ENCODE results near the gene WRAP73.

DNA sequence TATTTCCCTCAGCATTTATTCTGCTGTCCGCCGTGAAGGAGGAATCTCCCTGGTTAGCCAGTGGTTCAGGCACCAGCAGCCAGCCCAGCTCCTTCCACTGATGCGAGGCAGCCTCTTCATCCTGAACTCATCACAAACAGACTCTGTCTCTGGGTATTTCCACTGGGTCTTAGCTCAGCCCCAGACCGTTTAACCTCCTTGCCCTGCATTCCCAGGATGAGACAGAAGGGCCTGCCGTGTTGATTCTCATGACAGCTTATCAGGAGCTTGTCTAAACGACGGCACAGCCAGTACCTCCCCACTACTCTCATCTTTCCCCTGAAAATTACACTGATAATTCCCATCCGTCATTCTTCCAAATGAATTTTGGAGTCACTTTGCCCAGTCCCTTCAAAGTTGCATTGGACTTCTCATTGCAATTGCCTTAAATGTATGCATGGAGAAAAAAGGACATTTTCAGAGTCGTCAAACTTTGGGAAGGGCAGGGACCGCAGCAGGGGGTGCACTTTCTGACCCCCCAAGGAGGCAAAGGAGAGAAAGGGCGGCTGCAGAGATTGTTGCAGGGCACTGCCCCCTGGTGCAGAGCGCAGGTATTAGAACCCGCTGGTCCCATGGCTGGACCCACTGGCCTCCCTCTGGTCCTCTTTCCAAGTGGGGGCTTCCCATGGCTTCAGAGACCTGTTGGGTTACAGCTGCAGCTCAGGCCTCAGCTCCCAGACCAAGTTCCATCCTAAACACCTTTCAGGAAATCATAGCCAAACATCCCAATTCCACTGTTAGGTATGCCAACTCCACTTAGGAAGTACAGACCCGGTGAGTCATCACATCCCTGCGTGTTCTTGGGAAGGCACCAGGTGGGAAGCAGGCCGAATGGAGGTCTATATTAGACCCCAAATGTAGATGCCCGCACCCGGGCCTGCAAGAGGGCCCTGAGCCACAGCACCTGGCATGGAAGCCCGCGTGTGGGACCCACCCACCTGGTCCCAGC lies 34.9 kb downstream of the WRAP73 start:
- TF ChIP-seq EZH2phosphoT487 (IDR thresholded peaks at IDR 0.05; ENCODE audit: insufficient read depth, low read depth) (no peak), EZH2 (IDR thresholded peaks at IDR 0.05; ENCODE audit: insufficient read depth, poor library complexity, severe bottlenecking) (no peak)

Data from GM23248 (cell line).